NCI-H2171 (cell line): ENCODE results near the gene TBK1.
"Not testable (repeated sequence)": the region's sequence is repeated elsewhere in the genome, so short reads cannot be mapped to it uniquely, and the experiment has no call there.

Source experiments
- DNase-seq: peaks from one replicate; lab custom pipeline; 2025; lab: John Stamatoyannopoulos, UW

Gene TBK1

GRCh38 chr12:64497484-64497883, 45.6 kb downstream of the TBK1 start:
- DNase-seq: no peak

- DNase-seq: no peak
These were observed 46.0 kb downstream of the TBK1 start for GRCh38 chr12:64497903-64498302.

GRCh38 chr12:64500394-64500793, 48.5 kb downstream of the TBK1 start:
- DNase-seq: peak; percentile 22

GRCh38 chr12:64501486-64501885, 49.6 kb downstream of the TBK1 start:
- DNase-seq: no peak

- DNase-seq: no peak
These were observed 55.0 kb downstream of the TBK1 start for GRCh38 chr12:64506955-64507354.

GRCh38 chr12:64510667-64511066, 58.7 kb downstream of the TBK1 start:
- DNase-seq: no peak

GRCh38 chr12:64518396-64518795, 66.5 kb downstream of the TBK1 start:
- DNase-seq: no peak

- no peak for DNase-seq
These were observed 69.9 kb downstream of the TBK1 start for GRCh38 chr12:64521833-64522232.

- DNase-seq: peak; percentile 14
These were observed 70.4 kb downstream of the TBK1 start for GRCh38 chr12:64522316-64522715.

- no peak for DNase-seq
These were observed 70.9 kb downstream of the TBK1 start for GRCh38 chr12:64522807-64523206.

GRCh38 chr12:64523565-64524444, 71.9 kb downstream of the TBK1 start:
- DNase-seq: not testable (repeated sequence)

- DNase-seq: no peak
These were observed 73.7 kb downstream of the TBK1 start for GRCh38 chr12:64525461-64526160.

GRCh38 chr12:64526859-64527258, 74.9 kb downstream of the TBK1 start:
- no peak for DNase-seq

- peak; percentile 64 for DNase-seq
These were observed 76.7 kb downstream of the TBK1 start for GRCh38 chr12:64528616-64529015.

GRCh38 chr12:64530566-64530965, 78.6 kb downstream of the TBK1 start:
- DNase-seq: no peak

GRCh38 chr12:64531665-64532334, 79.9 kb downstream of the TBK1 start:
- DNase-seq: no peak

- no peak for DNase-seq
These were observed 80.9 kb downstream of the TBK1 start for GRCh38 chr12:64532734-64533351.

GRCh38 chr12:64534672-64535199, 82.8 kb downstream of the TBK1 start:
- no peak for DNase-seq

GRCh38 chr12:64538121-64538520, 86.2 kb downstream of the TBK1 start:
- DNase-seq: no peak

GRCh38 chr12:64542409-64543047, 90.6 kb downstream of the TBK1 start:
- DNase-seq: not testable (repeated sequence)

GRCh38 chr12:64544371-64545080, 92.6 kb downstream of the TBK1 start:
- DNase-seq: no peak
